ENCODE measurements around the gene FAM181A.
A peak's percentile ranks its signal among the peaks of the same experiment; 100 is the strongest.

Gene FAM181A

GRCh38 chr14:93973607-93974006 lies 46.5 kb downstream of the FAM181A start:
- DNase-seq (ENCODE audit: low read depth in 1 of 2, low spot score in 1 of 2): no peak
- no peaks in the 10 kb centered on the region for H3K27me3 ChIP-seq (ENCODE audit: insufficient read depth, poor library complexity, severe bottlenecking)

GRCh38 chr14:93974299-93974698 lies 47.2 kb downstream of the FAM181A start:
- H3K27ac ChIP-seq (replicated peaks): no peak overlapping the region
- DNase-seq (ENCODE audit: low read depth in 1 of 2, low spot score in 1 of 2): no peak
- H3K27me3 ChIP-seq (ENCODE audit: insufficient read depth, poor library complexity, severe bottlenecking): no peaks in the 10 kb centered on the region
- TF ChIP-seq GABPA (IDR thresholded peaks at IDR 0.05; ENCODE audit: low read depth) (no peak), REST (IDR thresholded peaks at IDR 0.05; ENCODE audit: insufficient replicate concordance, low read depth) (no peak), SPI1 (IDR thresholded peaks at IDR 0.05; ENCODE audit: borderline replicate concordance, low read depth) (no peak), CTCF (IDR thresholded peaks at IDR 0.05; ENCODE audit: insufficient read depth, low read length) (no peak), POLR2AphosphoS5 (IDR thresholded peaks at IDR 0.05; ENCODE audit: low read depth) (no peak)
- no peak overlapping the region for H3K4me3 ChIP-seq (replicated peaks; ENCODE audit: insufficient read depth, low read length)

More at GRCh38 chr14:93973607-93974006, 46.5 kb downstream of the FAM181A start:
- H3K4me3 ChIP-seq (replicated peaks; ENCODE audit: insufficient read depth, low read length): no peak overlapping the region
- TF ChIP-seq SPI1 (IDR thresholded peaks at IDR 0.05; ENCODE audit: borderline replicate concordance, low read depth) (no peak), CTCF (IDR thresholded peaks at IDR 0.05; ENCODE audit: insufficient read depth, low read length) (no peak), POLR2AphosphoS5 (IDR thresholded peaks at IDR 0.05; ENCODE audit: low read depth) (no peak), GABPA (IDR thresholded peaks at IDR 0.05; ENCODE audit: low read depth) (no peak), REST (IDR thresholded peaks at IDR 0.05; ENCODE audit: insufficient replicate concordance, low read depth) (no peak)
- no peak overlapping the region for H3K27ac ChIP-seq (replicated peaks)

GRCh38 chr14:93974833-93975232 lies 47.7 kb downstream of the FAM181A start:
- DNase-seq (ENCODE audit: low read depth in 1 of 2, low spot score in 1 of 2): peak in 1 of 2 experiments; percentile 74
- H3K27me3 ChIP-seq (ENCODE audit: insufficient read depth, poor library complexity, severe bottlenecking): no peaks in the 10 kb centered on the region
- H3K27ac ChIP-seq (replicated peaks): no peak overlapping the region
- TF ChIP-seq SPI1 (IDR thresholded peaks at IDR 0.05; ENCODE audit: borderline replicate concordance, low read depth) (no peak), POLR2AphosphoS5 (IDR thresholded peaks at IDR 0.05; ENCODE audit: low read depth) (peak; percentile 69; the same call in 1 of the 2 replicates), CTCF (IDR thresholded peaks at IDR 0.05; ENCODE audit: insufficient read depth, low read length) (no peak), REST (IDR thresholded peaks at IDR 0.05; ENCODE audit: insufficient replicate concordance, low read depth) (no peak)
- H3K4me3 ChIP-seq (replicated peaks; ENCODE audit: insufficient read depth, low read length): no peak overlapping the region
